Measurements from ENCODE around the gene EZH2.

GRCh38 chr7:148806187-148806586 lies 77.9 kb downstream of the EZH2 start:
- TF ChIP-seq, protein P1, sequence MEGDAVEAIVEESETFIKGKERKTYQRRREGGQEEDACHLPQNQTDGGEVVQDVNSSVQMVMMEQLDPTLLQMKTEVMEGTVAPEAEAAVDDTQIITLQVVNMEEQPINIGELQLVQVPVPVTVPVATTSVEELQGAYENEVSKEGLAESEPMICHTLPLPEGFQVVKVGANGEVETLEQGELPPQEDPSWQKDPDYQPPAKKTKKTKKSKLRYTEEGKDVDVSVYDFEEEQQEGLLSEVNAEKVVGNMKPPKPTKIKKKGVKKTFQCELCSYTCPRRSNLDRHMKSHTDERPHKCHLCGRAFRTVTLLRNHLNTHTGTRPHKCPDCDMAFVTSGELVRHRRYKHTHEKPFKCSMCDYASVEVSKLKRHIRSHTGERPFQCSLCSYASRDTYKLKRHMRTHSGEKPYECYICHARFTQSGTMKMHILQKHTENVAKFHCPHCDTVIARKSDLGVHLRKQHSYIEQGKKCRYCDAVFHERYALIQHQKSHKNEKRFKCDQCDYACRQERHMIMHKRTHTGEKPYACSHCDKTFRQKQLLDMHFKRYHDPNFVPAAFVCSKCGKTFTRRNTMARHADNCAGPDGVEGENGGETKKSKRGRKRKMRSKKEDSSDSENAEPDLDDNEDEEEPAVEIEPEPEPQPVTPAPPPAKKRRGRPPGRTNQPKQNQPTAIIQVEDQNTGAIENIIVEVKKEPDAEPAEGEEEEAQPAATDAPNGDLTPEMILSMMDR (conservative IDR thresholded peaks at IDR 0.05; ENCODE audit: low read length): no peak
- TF ChIP-seq EZH2phosphoT487 (IDR thresholded peaks at IDR 0.05; ENCODE audit: borderline replicate concordance, low read depth, low read length): no peak

Data from OCI-LY7 (cell line).